HG03108 (cell line): Measurements from ENCODE around the gene MYL10.
"Not testable (repeated sequence)": the region's sequence is repeated elsewhere in the genome, so short reads cannot be mapped to it uniquely, and the experiment has no call there.

Source experiments
- ATAC-seq: cut with Tn5 transposase; IDR thresholded peaks from one replicate; pipeline ENCODE4 v1.9.1; 2021; ENCODE audit warnings: moderate library complexity; ENCODE audit not compliant: unreplicated experiment

Gene MYL10

DNA sequence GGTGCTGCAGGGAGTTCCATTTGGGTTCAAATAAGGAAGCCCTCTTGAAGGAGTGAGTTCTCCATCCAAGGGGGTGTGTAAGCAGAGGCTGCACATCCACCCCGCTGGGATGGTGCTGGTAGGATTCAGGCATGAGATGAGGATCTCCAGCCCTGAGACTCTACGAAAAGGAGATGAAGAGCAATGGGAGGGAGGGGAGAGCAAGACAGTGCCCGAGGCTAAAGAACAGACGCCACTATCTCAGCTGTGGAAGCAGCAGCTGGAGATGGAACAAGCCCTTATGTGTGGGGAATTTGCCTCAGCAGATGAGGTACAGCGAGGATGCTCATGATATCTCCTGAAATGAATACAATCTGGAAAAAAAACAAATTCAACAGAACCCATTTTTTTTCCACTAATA is 28.1 kb upstream of the MYL10 start:
- ATAC-seq = no peak

DNA sequence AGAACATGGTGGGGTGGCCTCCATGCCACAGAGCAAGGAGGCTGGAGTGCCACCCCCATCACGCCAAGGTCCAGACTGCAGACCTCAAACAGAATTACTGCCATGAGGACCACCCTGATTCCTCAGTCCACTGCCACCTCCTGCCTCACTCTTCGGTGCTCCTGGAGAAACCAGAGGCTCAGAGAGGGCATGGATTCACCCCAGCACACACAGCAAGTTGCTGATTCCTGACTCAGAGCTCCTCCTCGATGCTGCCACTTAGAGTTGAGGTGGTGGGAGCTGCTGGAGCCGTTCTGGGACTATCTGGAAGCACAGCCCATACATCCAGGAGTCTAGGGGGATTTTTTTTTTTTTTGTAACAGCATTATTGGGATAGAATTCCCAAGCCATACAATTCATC is 22.0 kb upstream of the MYL10 start:
- no peak for ATAC-seq

DNA sequence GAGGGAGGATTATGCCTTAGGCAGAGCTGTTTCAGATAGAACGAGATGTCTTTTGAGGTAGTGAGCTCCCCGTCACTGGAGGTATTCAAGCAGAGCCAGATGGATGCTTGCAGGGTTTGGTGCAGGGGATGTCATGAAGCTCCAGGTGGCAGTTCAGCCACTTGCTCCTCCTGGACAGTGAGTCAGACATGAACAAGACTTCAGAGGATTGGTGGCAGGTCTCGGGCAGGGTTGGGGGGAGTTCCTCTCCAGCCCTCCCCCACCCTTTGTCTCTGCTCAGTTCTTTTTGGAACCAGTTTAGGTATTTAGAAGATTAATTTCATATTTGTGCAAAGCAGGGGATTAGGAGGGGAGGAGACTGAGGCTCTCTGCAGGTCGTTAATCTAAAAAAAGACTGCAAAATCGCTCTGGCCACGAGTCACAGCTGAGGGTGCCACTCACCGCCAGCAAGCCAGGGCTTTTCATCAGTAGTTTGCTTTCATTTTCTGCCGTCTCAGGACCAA is 21.5 kb upstream of the MYL10 start:
- no peak for ATAC-seq

DNA sequence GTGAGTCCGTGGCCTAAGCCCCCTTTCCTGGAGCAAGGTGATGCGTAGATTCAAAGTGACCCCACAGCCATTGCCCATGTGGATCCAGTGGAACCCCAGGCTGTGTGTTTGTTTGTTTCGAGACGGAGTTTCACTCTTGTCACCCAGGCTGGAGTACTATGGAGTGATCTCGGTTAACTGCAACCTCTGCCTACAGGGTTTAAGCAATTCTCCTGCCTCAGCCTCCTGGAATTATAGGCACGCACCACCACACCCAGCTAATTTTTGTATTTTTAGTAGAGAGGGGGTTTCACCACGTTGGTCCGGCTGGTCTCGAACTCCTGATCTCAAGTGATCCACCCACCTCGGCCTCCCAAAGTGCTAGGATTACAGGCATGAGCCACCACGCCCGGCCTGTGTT is 18.8 kb upstream of the MYL10 start:
- not testable (repeated sequence) for ATAC-seq

DNA sequence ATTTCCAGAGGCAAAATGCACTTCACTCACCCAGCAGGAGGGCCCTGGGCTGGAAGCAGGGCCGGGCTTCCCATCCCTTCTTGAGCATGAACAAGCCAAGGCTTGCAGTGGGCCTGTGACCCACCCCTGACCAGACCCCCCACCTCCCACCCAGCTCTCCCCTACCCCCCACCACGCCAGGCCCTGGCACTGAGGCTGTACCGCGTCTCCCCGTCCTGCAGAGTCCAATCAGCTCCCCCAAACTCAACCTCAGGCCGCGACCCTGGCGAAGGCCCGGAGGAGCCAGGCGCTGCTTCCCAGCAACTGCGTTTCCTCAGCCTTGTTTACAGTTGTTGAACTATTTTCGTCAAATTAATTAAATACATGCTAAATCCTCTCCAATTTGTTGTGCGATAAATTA is 16.9 kb upstream of the MYL10 start:
- no peak for ATAC-seq

DNA sequence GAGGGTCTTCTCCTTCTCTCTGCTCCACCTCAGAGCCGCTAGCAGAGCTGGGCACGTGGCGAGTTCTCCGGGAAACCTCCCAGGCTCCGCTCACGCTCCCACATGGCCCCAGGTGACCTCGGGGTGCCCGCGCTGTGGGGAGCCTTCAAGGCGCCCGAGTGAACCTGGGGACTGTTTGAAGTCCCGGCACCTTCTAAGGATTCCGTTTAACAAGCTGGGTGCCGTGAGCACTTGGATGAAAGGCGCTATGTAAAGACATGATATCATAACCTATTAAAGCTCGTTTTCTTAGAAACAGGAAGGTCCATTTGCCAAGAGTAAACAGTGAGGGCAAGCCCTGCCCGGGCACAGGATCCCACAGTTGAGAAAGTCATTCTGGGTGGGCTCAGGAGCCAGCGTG is 15.8 kb upstream of the MYL10 start:
- no peak for ATAC-seq

DNA sequence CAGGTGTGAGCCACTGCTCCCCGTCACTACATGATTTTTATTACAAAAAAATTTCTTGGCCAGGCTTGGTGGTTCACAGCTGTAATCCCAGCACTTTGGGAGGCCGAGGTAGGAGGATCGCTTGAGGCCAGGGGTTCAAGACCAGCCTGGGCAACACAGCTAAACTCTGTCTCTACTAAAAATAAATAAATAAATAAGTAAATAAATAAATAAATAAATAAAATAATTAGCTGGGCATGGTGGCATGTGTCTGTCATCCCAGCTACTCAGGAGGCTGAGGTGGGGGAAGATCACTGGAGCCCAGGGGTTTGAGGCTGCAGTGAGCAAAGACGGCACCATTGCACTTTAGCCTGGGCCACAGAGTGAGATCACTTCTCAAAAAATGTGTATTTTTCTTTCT is 10.0 kb upstream of the MYL10 start:
- not testable (repeated sequence) for ATAC-seq

DNA sequence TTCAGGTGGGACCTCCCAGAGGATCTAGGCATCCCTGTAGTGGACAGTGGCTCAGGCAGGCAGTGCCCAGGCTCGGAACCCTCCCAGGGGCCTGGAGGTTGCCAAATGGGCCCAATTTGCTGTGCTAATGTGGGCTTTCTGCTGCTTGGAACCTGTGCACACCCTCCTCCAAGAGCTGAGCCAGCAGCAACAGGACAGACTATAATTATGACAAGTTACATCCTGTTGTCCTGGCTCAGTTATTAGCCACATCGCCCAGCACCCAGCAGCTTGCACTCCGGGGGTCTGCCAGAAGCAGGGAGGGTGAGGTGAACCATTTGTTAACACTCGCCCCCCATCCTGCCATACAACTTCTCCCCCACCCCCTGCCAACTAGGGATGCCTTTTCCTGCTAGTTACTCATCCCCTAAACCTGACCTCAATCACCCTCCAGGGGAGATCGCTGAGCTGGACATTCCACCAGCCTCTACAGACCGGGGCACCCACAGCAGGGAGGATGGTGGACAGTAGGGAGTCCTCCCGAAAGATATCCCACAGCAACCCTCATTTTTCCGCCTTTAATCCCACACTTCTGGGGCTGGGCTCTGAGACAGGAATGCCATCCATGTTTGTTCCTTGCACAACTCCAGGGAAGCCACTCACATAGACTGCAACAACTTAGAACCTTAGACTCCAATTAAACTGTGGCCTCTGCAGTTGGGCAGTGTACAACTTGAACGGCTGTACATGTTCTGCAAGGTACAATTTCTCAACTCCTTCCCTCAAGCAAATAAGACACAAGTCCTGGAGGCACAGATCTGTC is 7.9 kb upstream of the MYL10 start:
- no peak for ATAC-seq

DNA sequence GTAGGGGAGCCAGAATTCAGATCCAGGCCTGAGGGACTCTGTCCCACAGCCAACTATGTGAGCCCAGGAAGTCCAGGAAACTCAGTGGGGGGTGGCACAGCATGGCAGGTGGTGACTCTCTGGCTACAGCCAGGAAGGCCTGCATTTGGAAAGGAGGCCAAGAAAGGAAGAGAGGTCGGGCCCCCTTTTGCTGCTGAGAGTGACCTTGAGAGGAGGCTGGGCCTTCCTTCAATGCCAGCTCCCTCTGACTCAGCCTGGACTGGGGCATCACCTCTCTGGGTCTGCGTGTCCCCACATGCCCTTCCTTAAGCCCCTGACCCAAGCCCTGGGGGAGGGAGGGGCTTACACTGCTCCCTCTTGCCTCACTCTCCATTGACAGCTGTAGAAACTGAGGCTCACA is 6.4 kb upstream of the MYL10 start:
- no peak for ATAC-seq

DNA sequence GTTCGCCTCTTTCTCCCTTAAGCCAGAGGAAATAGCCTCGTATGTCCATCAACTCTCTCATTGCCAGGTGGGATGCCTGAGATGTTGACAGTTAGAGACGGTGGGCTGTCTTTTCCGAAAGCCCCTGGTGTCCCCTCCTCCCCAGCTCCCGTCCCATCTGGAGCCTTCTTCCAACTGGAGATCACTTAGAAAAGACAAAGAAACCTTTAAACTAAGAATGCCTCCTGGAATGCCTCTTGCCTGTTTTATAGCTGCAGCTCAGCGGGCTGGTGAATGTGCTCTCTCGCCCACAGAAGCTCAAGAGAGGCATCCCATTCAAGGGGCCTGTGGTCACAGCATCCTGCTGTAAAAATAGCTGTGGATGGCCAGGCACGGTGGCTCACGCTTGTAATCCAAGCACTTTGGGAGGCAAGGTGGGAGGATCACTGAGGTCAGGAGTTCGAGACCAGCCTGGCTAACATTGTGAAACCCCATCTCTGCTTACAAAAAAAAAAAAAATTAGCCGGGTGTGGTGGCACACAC is 5.2 kb upstream of the MYL10 start:
- no peak for ATAC-seq

DNA sequence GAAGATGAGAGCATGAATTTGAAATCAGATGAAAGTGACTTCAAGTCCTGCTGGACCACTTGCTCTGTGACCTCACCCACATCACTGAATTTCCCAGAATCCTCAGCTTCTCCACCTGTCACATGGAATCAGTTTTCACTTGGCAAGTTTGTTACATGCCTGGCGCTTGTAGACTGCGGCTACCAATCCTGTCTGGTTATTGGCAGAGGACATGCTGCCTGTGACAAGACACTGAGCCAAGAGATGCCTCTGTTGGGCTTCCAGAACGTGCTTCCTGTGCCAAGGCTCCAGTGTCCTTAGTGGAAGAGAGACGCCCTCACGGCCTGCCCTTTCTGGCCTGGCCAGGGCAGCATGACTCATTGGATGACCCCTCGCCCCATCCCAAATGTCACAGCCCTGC is 4.4 kb upstream of the MYL10 start:
- no peak for ATAC-seq

DNA sequence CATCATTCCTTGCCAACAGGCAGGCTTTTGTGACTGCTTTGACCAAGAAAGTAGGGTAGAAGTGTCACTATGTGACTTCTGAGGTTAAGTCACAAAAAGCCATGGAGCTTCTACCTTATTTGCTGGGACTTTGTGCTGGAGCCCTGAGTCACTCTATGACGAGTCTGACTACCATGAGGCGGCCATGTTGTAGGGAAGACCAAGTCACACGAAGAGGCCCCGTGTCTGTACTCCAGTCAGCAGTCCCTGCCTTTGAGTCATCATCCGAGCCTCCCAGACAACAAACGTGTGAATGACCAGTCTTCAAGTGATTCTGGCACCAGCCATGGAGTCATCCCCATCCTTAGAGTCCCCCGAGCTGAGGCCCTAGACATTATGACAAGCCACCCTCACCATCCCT is 3.5 kb upstream of the MYL10 start:
- no peak for ATAC-seq

DNA sequence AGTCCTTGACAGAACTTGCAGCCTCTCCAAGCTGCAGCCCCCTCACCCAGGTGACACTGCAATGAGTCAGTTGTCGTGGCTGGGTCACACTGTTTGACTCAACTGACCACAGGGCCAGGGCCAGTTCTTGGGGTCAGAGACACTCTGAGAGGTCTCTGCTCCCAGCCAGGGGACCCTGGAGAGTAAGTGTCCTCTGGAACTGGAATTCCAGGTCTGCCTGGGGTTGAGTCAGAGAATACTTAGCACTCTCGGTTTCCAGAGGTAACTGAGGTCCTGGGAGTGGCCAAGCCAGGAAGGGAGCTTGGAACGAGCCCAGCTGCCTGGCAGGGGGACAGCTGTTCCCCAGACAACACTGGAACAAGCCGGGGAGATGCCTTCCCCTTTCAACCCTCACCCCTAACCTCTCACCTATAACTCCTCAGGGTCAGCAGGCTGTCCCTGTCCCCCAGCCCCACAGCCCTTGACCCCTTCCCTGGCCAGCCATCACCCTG is 2.2 kb upstream of the MYL10 start:
- ATAC-seq = no peak

DNA sequence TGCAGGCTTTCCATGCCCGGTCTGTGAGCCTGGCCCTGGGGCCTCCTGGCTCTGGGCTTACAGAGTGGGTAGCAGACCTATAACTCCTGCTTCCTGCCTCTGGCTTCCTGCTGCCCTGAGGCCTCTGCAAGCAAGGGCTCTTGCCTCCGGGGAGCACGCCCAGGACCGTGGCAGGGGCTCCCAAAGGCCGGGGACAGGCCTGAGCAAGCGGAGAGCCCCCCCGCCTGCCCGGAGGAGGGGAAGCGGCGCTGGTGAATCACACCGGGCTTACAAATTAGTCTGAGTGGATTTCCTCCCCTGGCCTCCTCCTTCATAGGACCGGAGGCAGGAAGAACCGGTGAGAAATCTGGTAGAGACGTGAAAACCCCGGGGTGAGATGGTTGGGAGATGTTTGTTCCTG is 1.5 kb upstream of the MYL10 start:
- ATAC-seq = no peak

DNA sequence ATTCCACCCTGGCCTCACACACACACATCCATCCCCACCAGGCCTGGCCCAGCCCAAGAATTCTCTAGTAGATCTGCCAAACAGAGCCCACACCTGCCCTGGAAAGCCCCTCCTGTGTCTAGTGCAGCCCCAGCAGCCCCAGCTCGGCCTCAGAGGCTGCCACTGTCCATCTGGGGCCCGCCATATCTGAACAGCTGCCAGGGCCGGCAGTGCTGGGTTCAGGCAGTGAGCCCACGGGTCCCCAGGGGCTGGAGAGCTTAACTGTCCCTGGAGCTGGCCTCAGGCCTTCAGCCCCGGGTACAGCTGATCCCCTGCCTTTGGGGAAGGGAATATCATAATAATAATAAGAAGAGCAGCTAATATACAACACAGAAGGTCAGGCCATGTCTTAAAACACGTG is 574 bp downstream of the MYL10 start:
- ATAC-seq = no peak

DNA sequence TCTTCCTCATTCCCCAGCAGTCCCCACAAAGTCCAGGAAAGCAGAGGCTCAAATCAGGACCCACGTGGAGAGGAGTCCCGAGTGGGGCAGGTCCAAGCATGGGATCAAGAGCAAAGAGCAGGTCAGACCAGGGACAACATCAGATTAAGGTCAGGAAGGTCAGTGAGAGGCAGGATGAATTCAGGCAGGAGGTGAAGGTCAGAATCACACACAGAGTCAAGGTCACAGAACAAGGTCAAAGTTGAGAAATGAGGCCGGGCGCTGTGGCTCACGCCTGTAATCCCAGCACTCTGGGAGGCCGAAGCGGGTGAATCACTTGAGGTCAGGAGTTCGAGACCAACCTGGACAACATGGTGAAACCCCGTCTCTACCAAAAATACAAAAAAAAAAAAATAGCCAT is 2.3 kb downstream of the MYL10 start:
- ATAC-seq = no peak

DNA sequence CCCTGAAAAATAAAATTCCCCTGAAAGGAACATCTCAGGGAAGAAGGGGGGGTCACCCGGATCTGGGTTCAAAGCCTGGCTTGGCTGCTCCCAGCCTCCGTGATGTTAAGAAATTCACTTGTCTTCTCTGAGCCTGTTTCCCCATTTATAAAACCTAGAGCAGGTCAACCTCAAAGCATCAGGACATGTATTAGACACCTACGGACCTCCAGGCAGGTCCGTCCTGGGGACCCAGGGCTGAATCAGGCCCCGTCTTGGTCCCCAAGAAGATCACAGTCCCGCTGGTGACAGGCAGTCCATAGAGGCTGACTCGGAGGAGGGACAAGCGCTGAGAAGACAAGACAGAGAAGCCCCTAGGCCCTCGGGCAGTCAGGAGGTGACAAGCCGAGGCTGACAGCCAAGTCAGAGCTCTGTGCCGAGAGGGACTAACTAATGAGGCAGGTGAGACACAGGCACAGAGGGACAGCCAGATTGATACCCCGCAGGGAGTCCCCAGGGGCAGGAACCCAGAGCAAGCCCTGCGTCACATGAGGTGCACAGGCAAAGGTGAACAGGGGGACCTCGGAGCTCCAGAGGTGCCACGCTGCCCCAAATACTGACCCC is 2.9 kb downstream of the MYL10 start:
- no peak for ATAC-seq

DNA sequence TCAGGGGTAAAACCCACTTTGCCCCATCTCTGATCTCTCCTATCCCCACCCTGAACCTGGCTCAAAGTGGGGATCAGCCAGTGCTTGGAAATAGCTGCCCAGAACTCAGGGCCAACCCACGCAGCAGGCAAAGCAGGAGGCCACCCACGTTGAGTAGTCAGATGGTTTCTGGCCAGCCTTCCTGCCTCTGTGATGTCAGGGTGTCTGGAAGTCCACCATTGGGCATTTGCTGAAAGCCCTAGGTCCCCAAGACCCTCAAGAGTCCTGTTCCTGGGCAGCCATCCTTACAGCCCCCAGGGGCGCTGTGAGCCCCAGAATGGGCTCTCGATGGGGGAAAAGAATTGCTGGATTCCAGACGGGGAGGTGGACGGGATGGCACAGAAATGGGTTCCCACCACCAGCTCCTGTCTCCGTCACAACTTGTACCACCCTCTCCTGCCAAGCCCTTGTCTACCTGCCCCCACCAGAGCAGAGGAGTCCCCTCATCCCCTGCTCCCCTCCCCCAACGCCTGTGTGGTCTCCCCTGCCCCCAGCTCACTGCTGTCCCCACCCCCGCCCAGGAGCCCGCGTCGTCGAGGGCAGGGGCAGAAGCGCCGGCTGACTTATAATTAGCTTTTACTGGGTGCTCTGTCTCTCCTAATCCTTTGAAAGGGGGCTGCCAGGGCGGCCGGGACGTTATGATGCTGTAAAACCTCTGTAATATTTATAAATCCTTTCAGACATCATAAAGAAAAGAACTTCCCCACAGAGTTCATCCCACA is 3.9 kb downstream of the MYL10 start:
- no peak for ATAC-seq

DNA sequence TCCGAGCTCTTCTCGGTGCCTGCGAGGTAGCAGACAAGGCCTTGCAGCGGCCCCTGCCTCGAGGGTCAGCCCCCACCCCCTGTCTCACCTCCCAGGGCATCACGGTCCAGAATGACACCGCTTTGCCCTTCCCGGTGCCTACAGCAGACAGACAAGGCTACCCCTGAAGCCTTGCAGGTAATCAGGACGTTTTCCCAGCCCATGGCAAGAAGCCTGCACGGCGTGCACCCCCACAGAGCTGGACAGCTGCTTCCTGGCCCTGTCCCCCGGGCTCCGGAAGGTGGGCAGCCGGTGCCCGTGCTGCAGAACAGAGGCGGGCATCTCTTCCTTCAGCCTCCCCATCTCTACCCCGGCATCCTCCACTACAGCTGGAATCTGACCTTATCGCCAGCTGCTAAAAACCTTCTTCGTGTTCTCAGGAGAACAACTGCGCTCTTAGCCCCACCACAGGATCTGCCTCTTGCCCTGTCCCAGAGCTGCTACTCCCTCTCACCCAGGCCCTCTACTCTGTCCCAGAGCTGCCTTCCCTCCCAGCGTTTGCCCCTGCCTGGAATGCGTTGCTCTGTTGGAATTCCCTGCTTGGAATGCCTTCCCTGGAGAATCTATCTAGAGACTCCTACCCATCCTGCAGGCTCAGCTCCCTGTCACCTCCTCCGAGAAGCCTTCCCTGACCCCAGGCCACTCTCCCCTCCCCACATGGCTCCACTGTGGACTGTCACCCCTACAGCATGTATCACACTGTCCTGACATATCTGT is 4.7 kb downstream of the MYL10 start:
- no peak for ATAC-seq

DNA sequence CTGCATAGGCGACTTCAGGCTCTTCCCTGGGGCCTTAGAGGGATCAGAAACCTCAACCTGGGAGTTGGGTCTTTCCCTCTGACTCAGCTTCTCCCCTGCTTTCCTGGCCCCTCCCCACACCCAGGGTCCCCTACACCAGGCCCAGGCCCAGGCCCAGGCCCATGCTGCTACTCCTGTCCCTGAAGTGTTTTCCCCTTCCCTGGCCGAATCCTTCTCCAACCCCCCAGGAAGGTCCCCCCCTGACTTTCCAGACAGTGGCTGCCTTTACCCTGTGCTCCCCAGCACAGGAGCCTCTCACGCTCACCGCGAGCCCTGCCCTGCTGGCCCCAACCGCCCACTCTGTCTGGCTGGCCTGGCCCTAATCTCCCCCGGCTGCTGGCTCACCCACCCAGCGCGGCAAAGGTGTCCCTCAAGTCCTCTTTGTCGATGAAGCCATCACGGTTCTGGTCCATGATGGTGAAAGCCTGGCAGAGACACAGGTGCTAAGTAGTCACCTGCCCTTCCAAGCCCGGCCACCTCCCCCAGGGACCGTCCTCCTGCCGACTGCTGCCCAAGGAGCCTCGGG is 6.4 kb downstream of the MYL10 start:
- no peak for ATAC-seq
